ENCODE measurements around the gene ASCC3. TPM values are rescaled to one million over a fixed set of nuclear protein-coding genes. Genes with fewer than 3 reads are reported as not detected.

The ASCC3 gene
- total and polyA plus RNA-seq, 12 donors: 3.9 to 22.9 (median 16.1) TPM

GRCh38 chr6:100695445-100695844 lies 185.7 kb downstream of the ASCC3 start:
- 71 to 92% methylated on average over 1 of the region's 1 CpG for WGBS, 2 donors
- no peak overlapping the region for H3K4me3 ChIP-seq
- no peak overlapping the region for H3K27ac ChIP-seq
- peaks cover 0 to 13% (median 0%) of the 10 kb centered on the region in 9 donors for H3K36me3 ChIP-seq
- no peaks in the 10 kb centered on the region for H3K27me3 ChIP-seq
- ATAC-seq (no peak), DNase-seq (no peak)
- TF ChIP-seq CTCF (IDR thresholded peaks at IDR 0.05): no peak
- intact Hi-C loops (cut with DNase I): no loop called here
- no peaks in the 10 kb centered on the region for H3K4me1 ChIP-seq
- peaks cover 0 to 5% (median 0%) of the 10 kb centered on the region in 11 donors for H3K9me3 ChIP-seq

GRCh38 chr6:100693249-100693927 lies 187.7 kb downstream of the ASCC3 start:
- Histone ChIP-seq H3K27ac (no peak overlapping the region), H3K4me3 (no peak overlapping the region), H3K4me1 (no peaks in the 10 kb centered on the region), H3K36me3 (no peaks in the 10 kb centered on the region), H3K27me3 (no peaks in the 10 kb centered on the region), H3K9me3 (no peaks in the 10 kb centered on the region)
- TF ChIP-seq CTCF (IDR thresholded peaks at IDR 0.05): no peak
- DNase-seq (no peak), ATAC-seq (no peak)
- intact Hi-C loops (cut with DNase I): no loop called here
- 100% methylated on average over 1 of the region's 1 CpG for WGBS, 2 donors

DNA sequence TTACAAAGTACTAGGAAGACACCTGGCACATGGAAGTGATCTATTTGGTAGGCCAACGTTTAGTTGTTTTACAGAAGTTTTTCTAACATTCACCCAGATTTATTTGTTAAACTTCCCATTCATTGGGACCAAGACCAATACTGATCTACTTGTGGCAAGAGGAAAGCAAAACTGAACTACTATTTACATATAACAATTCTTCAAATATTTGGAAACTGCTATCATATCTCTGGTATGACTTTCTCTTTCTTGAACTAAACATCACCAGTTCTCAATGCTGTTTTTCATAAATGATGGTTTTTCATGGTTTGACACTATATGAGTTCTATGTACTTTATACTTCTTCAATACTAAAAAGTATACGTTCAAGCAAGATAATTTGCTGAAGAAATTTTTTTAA lies 189.2 kb downstream of the ASCC3 start:
- DNase-seq: no peak
- Histone ChIP-seq H3K27ac (no peak overlapping the region), H3K4me1 (no peaks in the 10 kb centered on the region), H3K4me3 (no peak overlapping the region), H3K27me3 (no peaks in the 10 kb centered on the region), H3K9me3 (no peaks in the 10 kb centered on the region), H3K36me3 (no peaks in the 10 kb centered on the region)
- no peak for TF ChIP-seq CTCF (IDR thresholded peaks at IDR 0.05)
- intact Hi-C loops (cut with DNase I): no loop called here
- WGBS, 2 donors: 84 to 85% methylated on average over 2 of the region's 2 CpGs
- ATAC-seq: no peak

GRCh38 chr6:100686216-100686615 lies 194.9 kb downstream of the ASCC3 start:
- Histone ChIP-seq H3K4me3 (no peak overlapping the region), H3K36me3 (peaks cover 0 to 4% (median 0%) of the 10 kb centered on the region in 9 donors), H3K9me3 (peaks cover 0 to 4% (median 0%) of the 10 kb centered on the region in 11 donors), H3K27ac (no peak overlapping the region), H3K4me1 (no peaks in the 10 kb centered on the region), H3K27me3 (no peaks in the 10 kb centered on the region)
- ATAC-seq: no peak
- DNase-seq: no peak
- intact Hi-C loops (cut with DNase I): no loop called here
- TF ChIP-seq CTCF (IDR thresholded peaks at IDR 0.05): no peak
